ENCODE data around the gene OR2A14. TPM values are rescaled to one million over a fixed set of nuclear protein-coding genes. Genes with fewer than 3 reads are reported as not detected.

Gene OR2A14
- total and polyA plus RNA-seq, 2 experiments from 2014 or later: not detected

DNA sequence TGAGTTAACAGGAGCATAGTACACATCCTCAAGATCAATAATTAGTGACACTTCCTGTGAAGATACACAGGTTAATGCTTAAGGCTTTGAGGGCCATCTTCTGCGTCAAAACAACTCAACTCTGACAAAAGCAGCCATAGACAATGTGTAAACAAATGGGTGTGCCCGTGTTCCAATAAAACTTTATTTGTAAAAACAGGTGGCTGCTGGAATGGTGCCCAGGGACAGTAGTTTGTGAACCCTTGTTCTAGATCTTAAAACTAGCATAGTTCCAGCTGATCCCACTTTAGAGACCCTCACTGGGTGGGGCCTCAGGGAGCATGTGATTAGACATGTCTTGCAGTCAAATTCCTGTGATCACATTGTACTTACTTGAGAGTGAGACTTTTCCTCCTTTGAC, 7.8 kb downstream of the OR2A14 start:
- Histone ChIP-seq H3K27me3 (ENCODE audit: insufficient read depth) (no peaks in the 10 kb centered on the region), H3K27ac (ENCODE audit: low read depth) (no peak overlapping the region), H3K9me2 (ENCODE audit: insufficient read depth) (no peaks in the 10 kb centered on the region), H3K4me2 (no peak overlapping the region), H3K79me2 (replicated peaks; ENCODE audit: insufficient read depth) (no peaks in the 10 kb centered on the region), H2AFZ (no peak overlapping the region), H3F3A (replicated peaks; ENCODE audit: low read depth) (no peaks in the 10 kb centered on the region), H3K4me3 (no peak overlapping the region), H3K36me3 (ENCODE audit: insufficient read depth) (no peaks in the 10 kb centered on the region), H4K20me1 (replicated peaks; ENCODE audit: insufficient read depth) (no peaks in the 10 kb centered on the region), H3K4me1 (ENCODE audit: insufficient read depth) (no peaks in the 10 kb centered on the region)
- peaks cover 1% of the 10 kb centered on the region for H3K27me3 Mint-ChIP-seq (ENCODE audit: insufficient read depth, low read depth, poor library complexity)
- ATAC-seq (no peak), DNase-seq (ENCODE audit: low spot score) (no peak)
- no peaks in the 10 kb centered on the region for H3K4me1 Mint-ChIP-seq
- H3K4me3 Mint-ChIP-seq: no peak overlapping the region
- no peak for TF ChIP-seq CREB1 (CRISPR knock-in tag; IDR thresholded peaks at IDR 0.05; ENCODE audit: low read depth)
- no peak for TF ChIP-seq ZNF331 (CRISPR knock-in tag; IDR thresholded peaks at IDR 0.05; ENCODE audit: low read depth)
- H3K27ac Mint-ChIP-seq: no peak overlapping the region
- H3K36me3 Mint-ChIP-seq (ENCODE audit: low read depth): no peaks in the 10 kb centered on the region
- H3K9me3 Mint-ChIP-seq: no peaks in the 10 kb centered on the region; the same call in 2 of the 3 replicates

DNA sequence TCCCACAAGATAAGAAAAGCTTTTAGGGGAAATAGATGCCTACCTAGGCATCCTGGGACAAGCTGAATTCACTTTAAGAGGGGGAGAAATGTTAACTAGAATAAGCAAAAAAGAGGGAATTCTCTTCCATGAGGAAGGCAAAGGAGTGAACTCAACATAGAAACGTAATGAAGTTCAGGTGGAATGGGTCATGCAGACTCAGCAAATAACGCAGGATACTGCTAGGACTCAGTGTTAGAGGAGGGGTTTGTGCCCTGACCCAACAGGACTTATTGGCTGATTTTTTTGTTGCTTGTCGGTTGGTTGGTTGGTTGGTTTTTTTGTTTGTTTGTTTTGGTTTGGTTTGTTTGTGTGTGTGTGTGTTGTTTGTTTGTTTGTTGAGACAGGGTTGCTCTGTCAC, 9.3 kb downstream of the OR2A14 start:
- Histone ChIP-seq H3K79me2 (replicated peaks; ENCODE audit: insufficient read depth) (no peaks in the 10 kb centered on the region), H3F3A (replicated peaks; ENCODE audit: low read depth) (no peaks in the 10 kb centered on the region), H4K20me1 (replicated peaks; ENCODE audit: insufficient read depth) (no peaks in the 10 kb centered on the region), H3K27me3 (ENCODE audit: insufficient read depth) (no peaks in the 10 kb centered on the region), H3K4me3 (no peak overlapping the region), H3K9me2 (ENCODE audit: insufficient read depth) (no peaks in the 10 kb centered on the region), H2AFZ (no peak overlapping the region), H3K4me1 (ENCODE audit: insufficient read depth) (no peaks in the 10 kb centered on the region), H3K4me2 (no peak overlapping the region), H3K27ac (ENCODE audit: low read depth) (no peak overlapping the region), H3K36me3 (ENCODE audit: insufficient read depth) (no peaks in the 10 kb centered on the region)
- Mint-ChIP-seq H3K9me3 (no peaks in the 10 kb centered on the region; the same call in 2 of the 3 replicates), H3K27me3 (ENCODE audit: insufficient read depth, low read depth, poor library complexity) (peaks cover 3% of the 10 kb centered on the region), H3K36me3 (ENCODE audit: low read depth) (no peaks in the 10 kb centered on the region), H3K4me1 (no peaks in the 10 kb centered on the region), H3K27ac (no peak overlapping the region), H3K4me3 (no peak overlapping the region)
- no peak for TF ChIP-seq ZNF114 (CRISPR knock-in tag; IDR thresholded peaks at IDR 0.05)
- TF ChIP-seq, protein P1, sequence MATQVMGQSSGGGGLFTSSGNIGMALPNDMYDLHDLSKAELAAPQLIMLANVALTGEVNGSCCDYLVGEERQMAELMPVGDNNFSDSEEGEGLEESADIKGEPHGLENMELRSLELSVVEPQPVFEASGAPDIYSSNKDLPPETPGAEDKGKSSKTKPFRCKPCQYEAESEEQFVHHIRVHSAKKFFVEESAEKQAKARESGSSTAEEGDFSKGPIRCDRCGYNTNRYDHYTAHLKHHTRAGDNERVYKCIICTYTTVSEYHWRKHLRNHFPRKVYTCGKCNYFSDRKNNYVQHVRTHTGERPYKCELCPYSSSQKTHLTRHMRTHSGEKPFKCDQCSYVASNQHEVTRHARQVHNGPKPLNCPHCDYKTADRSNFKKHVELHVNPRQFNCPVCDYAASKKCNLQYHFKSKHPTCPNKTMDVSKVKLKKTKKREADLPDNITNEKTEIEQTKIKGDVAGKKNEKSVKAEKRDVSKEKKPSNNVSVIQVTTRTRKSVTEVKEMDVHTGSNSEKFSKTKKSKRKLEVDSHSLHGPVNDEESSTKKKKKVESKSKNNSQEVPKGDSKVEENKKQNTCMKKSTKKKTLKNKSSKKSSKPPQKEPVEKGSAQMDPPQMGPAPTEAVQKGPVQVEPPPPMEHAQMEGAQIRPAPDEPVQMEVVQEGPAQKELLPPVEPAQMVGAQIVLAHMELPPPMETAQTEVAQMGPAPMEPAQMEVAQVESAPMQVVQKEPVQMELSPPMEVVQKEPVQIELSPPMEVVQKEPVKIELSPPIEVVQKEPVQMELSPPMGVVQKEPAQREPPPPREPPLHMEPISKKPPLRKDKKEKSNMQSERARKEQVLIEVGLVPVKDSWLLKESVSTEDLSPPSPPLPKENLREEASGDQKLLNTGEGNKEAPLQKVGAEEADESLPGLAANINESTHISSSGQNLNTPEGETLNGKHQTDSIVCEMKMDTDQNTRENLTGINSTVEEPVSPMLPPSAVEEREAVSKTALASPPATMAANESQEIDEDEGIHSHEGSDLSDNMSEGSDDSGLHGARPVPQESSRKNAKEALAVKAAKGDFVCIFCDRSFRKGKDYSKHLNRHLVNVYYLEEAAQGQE (IDR thresholded peaks at IDR 0.05; ENCODE audit: unreplicated experiment): no peak
- no peak for TF ChIP-seq CREB1 (CRISPR knock-in tag; IDR thresholded peaks at IDR 0.05; ENCODE audit: low read depth)
- TF ChIP-seq, protein P2, sequence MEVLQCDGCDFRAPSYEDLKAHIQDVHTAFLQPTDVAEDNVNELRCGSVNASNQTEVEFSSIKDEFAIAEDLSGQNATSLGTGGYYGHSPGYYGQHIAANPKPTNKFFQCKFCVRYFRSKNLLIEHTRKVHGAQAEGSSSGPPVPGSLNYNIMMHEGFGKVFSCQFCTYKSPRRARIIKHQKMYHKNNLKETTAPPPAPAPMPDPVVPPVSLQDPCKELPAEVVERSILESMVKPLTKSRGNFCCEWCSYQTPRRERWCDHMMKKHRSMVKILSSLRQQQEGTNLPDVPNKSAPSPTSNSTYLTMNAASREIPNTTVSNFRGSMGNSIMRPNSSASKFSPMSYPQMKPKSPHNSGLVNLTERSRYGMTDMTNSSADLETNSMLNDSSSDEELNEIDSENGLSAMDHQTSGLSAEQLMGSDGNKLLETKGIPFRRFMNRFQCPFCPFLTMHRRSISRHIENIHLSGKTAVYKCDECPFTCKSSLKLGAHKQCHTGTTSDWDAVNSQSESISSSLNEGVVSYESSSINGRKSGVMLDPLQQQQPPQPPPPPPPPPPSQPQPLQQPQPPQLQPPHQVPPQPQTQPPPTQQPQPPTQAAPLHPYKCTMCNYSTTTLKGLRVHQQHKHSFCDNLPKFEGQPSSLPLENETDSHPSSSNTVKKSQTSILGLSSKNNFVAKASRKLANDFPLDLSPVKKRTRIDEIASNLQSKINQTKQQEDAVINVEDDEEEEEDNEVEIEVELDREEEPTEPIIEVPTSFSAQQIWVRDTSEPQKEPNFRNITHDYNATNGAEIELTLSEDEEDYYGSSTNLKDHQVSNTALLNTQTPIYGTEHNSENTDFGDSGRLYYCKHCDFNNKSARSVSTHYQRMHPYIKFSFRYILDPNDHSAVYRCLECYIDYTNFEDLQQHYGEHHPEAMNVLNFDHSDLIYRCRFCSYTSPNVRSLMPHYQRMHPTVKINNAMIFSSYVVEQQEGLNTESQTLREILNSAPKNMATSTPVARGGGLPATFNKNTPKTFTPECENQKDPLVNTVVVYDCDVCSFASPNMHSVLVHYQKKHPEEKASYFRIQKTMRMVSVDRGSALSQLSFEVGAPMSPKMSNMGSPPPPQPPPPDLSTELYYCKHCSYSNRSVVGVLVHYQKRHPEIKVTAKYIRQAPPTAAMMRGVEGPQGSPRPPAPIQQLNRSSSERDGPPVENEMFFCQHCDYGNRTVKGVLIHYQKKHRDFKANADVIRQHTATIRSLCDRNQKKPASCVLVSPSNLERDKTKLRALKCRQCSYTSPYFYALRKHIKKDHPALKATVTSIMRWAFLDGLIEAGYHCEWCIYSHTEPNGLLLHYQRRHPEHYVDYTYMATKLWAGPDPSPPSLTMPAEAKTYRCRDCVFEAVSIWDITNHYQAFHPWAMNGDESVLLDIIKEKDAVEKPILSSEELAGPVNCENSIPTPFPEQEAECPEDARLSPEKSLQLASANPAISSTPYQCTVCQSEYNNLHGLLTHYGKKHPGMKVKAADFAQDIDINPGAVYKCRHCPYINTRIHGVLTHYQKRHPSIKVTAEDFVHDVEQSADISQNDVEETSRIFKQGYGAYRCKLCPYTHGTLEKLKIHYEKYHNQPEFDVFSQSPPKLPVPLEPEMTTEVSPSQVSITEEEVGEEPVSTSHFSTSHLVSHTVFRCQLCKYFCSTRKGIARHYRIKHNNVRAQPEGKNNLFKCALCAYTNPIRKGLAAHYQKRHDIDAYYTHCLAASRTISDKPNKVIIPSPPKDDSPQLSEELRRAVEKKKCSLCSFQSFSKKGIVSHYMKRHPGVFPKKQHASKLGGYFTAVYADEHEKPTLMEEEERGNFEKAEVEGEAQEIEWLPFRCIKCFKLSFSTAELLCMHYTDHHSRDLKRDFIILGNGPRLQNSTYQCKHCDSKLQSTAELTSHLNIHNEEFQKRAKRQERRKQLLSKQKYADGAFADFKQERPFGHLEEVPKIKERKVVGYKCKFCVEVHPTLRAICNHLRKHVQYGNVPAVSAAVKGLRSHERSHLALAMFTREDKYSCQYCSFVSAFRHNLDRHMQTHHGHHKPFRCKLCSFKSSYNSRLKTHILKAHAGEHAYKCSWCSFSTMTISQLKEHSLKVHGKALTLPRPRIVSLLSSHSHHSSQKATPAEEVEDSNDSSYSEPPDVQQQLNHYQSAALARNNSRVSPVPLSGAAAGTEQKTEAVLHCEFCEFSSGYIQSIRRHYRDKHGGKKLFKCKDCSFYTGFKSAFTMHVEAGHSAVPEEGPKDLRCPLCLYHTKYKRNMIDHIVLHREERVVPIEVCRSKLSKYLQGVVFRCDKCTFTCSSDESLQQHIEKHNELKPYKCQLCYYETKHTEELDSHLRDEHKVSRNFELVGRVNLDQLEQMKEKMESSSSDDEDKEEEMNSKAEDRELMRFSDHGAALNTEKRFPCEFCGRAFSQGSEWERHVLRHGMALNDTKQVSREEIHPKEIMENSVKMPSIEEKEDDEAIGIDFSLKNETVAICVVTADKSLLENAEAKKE (CRISPR knock-in tag; IDR thresholded peaks at IDR 0.05): no peak
- TF ChIP-seq, protein P3, sequence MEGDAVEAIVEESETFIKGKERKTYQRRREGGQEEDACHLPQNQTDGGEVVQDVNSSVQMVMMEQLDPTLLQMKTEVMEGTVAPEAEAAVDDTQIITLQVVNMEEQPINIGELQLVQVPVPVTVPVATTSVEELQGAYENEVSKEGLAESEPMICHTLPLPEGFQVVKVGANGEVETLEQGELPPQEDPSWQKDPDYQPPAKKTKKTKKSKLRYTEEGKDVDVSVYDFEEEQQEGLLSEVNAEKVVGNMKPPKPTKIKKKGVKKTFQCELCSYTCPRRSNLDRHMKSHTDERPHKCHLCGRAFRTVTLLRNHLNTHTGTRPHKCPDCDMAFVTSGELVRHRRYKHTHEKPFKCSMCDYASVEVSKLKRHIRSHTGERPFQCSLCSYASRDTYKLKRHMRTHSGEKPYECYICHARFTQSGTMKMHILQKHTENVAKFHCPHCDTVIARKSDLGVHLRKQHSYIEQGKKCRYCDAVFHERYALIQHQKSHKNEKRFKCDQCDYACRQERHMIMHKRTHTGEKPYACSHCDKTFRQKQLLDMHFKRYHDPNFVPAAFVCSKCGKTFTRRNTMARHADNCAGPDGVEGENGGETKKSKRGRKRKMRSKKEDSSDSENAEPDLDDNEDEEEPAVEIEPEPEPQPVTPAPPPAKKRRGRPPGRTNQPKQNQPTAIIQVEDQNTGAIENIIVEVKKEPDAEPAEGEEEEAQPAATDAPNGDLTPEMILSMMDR (conservative IDR thresholded peaks at IDR 0.05; ENCODE audit: low read depth in 2 of 2): no peak
- ATAC-seq (no peak), DNase-seq (ENCODE audit: low spot score) (no peak)
